ENCODE data around the gene PPP1R14B.

The PPP1R14B gene

DNA sequence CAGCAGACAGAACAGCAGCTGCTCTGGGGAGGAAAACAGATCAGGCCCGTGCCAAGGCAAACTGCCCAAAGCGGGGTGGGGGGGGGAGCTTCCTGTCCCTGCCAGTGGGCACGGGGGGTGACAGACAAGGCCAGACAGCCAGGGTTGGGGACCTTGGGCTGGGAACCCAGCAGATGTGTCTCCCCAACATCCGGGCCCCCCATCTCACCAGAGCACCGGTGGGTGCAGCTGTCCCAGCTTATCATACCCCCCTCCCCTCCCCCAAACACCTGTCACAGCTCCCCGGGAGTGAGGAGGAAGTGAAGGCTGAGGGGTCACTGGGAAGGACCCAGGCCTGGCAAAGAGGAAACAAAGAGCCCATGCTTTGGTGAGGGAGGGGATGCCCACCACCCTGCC is 1.3 kb downstream of the PPP1R14B start:
- no peak for DNase-seq (ENCODE audit: low read depth)

DNA sequence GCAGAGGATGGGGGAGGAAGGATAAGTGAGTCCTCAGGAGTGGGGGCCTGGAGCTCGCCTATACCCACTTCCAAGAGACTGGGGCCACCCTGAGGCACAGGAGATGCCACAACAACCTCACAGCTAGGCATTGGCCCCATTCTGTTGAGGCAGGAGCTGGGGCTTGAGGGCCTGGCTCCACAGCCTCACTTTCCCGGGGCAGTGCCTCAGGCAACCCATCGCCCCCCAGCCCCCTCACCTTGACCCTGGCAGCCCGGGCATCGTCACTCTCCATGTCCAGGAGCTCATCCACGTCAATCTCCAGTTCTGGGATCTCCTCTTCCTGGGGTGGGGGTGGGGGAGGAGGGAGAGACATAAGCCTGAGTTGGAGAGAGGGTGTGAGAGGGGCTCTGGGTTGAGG is 1.8 kb downstream of the PPP1R14B start:
- no peak for DNase-seq (ENCODE audit: low read depth)

DNA sequence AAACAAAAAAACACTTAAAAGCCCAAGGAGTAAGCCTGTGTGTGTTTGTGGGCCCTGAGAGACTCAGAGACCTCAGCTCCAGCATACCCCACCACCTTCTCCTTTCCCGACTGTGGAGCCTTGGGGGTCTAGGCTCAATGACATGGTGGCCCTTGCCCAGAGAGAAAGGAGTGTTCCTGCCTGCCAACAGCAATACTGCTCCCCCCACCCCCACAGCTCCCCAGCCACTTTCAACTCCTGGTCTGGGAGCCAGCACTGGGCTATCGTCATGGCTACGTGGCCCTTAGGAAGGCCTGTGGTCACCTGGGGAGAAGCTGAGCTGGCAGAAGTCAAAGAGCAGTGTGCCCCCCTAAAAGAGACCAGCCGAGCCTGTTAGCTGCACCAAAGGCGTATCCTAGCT is 2.6 kb downstream of the PPP1R14B start:
- DNase-seq (ENCODE audit: low read depth): no peak

DNA sequence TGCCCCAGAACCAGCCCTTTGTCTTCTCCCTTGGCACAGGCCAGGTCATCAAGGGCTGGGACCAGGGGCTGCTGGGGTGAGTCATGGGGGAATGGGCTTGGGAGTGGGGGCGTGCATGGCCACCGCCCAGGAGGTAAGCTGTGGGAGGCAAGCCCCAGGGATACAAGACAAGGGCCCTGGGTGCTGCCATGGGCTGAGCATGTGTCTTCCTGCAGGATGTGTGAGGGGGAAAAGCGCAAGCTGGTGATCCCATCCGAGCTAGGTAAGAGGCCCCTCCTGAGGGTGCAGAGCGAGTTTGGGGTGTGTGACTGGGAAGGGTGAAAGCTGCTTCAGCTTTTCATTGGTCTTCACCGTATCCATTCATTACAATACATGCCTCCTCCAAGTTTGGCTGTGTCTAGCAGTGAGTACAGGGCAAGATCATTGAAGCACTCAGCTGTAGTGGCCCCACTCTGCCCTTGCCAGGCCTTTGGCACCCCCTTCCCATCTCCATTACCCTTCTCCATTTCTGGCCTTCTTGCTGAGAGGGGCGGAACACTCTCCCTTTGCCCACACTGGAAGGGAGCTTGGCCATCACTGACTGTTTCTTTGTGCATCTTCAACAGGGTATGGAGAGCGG is 3.4 kb downstream of the PPP1R14B start:
- no peak for DNase-seq (ENCODE audit: low read depth)

DNA sequence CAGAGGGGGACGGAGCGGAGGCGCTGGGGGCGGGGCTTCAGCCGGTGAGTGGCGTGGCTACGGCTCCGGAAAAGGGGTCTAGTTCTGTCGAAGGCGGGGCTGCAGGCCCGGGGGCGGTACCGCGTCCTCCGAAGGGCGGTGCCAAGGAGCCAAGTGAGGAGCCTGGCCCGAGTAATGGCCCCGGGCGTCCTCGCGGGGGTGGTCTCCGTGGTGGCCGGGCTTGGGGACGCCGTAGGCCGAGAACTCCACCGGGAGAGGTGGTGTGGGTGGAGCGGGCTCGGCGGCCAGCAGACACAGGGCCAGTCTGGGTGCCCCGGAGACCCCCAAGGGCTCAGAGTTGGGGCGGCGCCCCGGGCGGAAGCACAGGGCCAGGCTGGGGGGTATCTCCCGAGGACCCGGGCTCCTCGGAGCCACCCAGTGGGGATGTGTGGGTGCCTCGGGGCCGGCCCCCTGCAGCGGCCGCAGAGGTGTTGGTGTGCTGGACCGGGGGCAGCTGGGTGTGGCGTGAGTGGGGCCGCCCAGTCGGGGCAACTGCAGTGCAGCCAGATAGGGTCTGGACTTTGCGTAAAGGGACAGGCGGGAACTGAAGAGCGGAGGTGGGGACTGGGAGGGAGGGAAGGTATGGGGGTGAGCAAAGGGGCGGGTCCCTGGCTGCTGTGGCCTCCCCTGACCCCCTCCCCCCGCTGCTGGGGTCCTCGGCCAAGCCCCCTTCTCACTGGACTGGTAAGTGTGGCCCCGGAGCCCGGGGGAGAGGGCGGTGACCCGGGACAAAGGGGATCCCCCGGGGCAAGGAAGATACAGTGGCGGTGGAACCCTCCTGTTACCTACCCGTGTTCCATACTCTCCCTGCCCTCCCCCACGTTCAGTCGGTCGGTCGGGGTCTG is 5.0 kb downstream of the PPP1R14B start:
- no peak for DNase-seq (ENCODE audit: low read depth)

- DNase-seq (ENCODE audit: low read depth): peak; percentile 97
Measured at GRCh38 chr11:64241241-64241490, 5.6 kb downstream of the PPP1R14B start.

GRCh38 chr11:64240435-64241240 is 6.1 kb downstream of the PPP1R14B start, which contains the start of gene FKBP2:
Gene FKBP2, plus strand, starts transcription at chr11:64241095. Its CDS starts 1,293 bp downstream, at chr11:64242388.
- DNase-seq (ENCODE audit: low read depth): peak; percentile 91

DNA sequence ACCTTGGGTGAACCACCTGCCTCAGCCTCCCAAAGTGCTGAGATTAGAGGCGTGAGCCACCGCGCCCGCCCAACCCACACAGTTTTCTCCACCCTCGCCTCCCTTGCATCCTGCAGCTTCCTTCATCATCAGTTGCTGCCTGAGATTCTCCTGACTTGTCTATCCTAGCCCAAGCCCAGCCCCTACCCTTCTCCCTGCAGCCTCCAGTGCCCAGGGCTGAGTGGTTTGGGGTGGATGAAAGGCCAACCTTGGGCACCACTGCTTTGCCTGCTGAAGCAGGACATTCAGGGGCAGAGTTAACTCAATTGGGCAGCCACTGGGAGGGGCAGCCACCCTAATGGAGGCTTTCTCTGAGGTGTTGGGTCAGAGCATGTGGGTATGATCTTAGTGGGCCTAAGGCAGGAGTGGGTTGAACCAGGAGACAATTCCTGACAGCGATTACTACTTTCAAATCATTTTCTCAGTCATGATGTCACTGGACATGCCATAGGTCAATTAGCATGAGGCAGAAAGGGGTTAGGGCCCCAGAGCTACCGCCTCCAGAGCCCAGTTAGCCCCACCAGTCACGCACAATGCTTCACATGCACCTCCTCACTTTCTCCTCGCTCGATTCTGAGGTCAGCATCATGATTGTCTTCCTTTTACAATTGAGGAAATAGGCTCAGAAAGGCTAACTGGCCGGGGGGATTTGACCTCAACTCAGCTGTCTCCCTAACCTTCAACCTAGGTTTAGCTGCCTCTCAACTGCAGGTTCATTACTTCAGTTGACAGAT is 6.9 kb downstream of the PPP1R14B start:
- no peak for DNase-seq (ENCODE audit: low read depth)

- DNase-seq (ENCODE audit: low read depth): no peak
Measured at GRCh38 chr11:64238999-64239398, 7.7 kb downstream of the PPP1R14B start.

DNA sequence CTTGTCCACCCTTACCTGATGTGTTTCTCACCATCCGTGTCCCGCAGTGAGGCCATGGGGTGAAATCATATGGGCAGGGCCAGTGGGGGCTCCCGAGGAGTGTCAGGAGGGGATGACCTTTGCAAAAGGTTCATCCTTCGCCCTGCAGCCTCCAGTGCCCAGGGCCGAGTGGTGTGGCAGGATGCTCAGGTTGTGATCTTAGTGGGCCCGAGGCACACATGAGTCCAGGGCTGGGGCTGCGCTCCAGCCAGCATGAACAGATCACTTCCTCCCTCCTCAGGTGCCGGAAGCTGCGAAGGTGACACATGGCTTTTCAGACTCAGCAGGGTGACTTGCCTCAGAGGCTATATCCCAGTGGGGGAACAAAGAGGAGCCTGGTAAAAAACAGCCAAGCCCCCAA is 8.7 kb downstream of the PPP1R14B start:
- DNase-seq (ENCODE audit: low read depth): no peak

GRCh38 chr11:64237484-64237951 is 9.2 kb downstream of the PPP1R14B start:
- DNase-seq (ENCODE audit: low read depth): no peak

DNA sequence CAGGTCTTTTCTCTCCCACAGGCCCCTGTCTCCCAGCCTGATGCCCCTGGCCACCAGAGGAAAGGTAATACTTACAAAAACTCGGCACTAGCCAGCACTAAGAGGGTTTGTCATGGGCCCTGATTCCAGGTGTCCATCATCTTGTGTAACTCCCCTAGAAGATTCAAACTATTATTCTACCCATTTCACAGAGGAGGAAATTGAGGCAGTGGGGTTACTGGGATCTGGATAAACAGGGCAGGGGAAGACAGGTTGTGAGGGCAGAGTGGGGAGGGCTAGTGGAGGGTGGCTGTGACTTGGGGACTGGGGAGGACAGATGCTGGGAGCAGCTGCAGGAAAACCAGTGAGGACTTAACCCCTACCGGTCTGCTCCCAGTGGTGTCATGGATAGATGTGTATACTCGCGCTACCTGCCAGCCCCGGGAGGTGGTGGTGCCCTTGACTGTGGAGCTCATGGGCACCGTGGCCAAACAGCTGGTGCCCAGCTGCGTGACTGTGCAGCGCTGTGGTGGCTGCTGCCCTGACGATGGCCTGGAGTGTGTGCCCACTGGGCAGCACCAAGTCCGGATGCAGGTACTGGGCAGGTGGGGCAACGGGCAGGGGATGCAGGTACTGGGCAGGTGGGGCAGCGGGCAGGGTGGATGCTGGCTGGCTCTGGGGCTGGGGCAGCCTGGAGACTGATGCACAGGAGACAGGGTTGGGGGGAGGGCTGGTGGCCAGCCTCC is 11.1 kb downstream of the PPP1R14B start:
- DNase-seq (ENCODE audit: low read depth): no peak

DNA sequence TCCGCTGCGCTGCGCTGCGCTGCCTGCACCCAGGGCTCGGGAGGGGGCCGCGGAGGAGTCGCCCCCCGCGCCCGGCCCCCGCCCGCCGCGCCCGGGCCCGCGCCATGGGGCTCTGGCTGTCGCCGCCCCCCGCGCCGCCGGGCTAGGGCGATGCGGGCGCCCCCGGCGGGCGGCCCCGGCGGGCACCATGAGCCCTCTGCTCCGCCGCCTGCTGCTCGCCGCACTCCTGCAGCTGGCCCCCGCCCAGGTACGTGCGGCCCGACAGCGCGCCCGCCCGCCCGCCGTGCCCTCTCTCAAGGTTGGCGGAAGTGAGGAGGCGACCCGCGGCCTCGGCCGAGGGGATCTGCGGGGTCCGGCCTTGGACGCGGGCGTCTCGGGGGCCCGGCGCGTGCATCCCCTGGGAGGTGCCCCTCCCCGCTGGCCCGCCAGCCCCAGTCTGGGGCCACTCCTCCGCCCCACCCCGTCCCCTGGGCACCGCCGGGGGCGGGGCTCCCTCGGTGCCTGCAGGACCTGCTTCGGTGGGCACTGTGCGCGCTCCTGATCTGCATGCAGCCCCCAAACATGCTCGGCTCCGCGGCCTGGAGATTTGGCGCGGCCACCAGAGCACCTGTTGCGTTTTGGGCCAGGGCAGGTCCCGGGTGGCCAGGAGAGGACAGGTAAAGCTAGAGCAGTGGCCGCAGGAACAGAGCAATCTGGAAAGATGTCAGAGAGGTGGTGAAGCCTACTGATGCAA is 11.9 kb downstream of the PPP1R14B start:
- no peak for DNase-seq (ENCODE audit: low read depth)

GRCh38 chr11:64233913-64234586 is 12.7 kb downstream of the PPP1R14B start, which contains the start of gene VEGFB:
Gene VEGFB, plus strand, starts transcription at chr11:64234584. Its CDS starts 250 bp downstream, at chr11:64234834.
- DNase-seq (ENCODE audit: low read depth): no peak

DNA sequence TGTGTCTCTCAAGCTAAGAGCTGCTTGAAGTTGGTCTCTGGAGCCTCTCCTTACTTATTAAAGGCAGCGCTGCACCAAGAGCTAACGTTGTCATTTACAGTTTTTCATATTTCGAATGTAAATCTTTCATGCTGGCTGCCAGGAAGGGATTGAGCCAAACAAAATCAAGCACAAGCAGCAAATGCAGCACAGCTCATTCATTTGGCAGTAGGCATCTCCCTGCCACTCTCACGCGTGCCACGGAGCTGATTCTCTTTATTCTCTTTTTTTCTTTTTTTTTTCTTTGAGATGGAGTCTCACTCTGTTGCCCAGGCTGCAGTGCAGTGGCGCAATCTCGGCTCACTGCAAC is 13.8 kb downstream of the PPP1R14B start:
- DNase-seq (ENCODE audit: low read depth): no peak

DNA sequence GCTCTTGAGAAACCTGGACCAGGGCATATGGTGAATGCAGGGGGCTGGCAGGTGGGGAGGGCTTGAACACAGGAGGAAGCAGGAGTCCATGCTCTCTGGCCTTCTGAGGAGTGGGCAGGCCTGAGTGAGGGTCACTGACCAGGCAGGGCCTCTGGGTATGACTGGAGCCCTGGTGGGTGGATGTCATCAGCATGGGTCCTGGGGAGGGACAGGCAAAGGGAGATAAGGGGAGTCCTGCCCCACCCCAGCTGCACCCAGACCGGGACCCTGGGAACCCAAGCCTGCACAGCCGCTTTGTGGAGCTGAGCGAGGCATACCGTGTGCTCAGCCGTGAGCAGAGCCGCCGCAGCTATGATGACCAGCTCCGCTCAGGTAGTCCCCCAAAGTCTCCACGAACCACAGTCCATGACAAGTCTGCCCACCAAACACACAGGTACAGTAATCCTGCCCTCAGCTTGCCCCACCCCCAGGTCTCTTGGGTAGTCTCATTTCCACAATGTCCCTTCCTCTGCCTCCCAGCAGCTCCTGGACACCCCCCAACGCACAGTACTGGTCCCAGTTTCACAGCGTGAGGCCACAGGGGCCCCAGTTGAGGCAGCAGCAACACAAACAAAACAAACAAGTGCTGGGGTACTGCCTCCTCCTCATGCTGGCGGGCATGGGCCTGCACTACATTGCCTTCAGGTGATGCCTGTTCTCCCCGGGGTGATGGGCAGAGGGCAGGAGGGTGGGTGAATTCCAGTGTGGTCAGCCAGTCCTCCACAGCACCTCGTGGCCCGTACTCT is 14.4 kb downstream of the PPP1R14B start:
- DNase-seq (ENCODE audit: low read depth): no peak

DNA sequence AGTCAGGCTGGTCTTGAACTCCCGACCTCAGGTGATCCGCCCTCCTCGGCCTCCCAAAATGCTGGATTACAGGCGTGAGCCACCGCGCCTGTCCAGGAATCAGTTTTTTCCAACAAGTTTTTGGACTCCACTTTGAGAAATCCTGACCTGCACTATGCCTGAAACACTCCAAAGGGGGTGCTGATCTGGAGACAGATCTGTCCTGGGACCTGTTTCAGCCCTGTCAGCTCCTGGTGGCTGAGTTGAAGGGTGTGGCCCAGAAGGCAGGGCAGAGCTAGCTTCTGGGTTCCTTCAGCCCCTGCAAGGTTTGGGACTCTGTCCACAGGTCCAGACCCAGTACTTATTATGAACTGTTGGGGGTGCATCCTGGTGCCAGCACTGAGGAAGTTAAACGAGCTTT is 15.2 kb downstream of the PPP1R14B start:
- DNase-seq (ENCODE audit: low read depth): no peak

- no peak for DNase-seq (ENCODE audit: low read depth)
Measured at GRCh38 chr11:64230985-64231365, 15.8 kb downstream of the PPP1R14B start.

All from stromal cell of bone marrow (primary cell).